ENCODE data around the gene RBM20.

DNA sequence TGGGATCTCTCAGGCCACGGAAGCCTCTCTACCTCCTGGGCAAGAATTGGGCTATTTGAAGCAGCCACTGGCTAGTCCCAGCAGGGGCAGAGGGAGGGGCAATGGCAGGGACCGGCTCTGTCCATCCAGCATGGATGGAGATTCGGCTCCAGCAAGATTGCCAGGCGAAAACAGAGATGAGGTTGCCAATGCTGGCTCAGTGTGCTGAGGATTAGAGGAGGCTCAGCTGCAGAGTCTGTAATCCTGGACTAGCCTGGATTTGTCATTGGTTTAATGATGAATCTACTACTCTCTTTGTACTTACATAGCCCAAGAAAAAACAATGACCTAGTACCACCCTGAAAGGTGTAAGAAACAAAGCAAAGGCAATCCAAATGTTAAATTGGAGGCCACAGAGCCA lies 115.4 kb downstream of the RBM20 start:
- TF ChIP-seq, protein P1, sequence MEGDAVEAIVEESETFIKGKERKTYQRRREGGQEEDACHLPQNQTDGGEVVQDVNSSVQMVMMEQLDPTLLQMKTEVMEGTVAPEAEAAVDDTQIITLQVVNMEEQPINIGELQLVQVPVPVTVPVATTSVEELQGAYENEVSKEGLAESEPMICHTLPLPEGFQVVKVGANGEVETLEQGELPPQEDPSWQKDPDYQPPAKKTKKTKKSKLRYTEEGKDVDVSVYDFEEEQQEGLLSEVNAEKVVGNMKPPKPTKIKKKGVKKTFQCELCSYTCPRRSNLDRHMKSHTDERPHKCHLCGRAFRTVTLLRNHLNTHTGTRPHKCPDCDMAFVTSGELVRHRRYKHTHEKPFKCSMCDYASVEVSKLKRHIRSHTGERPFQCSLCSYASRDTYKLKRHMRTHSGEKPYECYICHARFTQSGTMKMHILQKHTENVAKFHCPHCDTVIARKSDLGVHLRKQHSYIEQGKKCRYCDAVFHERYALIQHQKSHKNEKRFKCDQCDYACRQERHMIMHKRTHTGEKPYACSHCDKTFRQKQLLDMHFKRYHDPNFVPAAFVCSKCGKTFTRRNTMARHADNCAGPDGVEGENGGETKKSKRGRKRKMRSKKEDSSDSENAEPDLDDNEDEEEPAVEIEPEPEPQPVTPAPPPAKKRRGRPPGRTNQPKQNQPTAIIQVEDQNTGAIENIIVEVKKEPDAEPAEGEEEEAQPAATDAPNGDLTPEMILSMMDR (IDR thresholded peaks at IDR 0.05), result no peak
- no peak for TF ChIP-seq POLR2A (IDR thresholded peaks at IDR 0.05)
